K562 (cell line): ENCODE measurements around the gene TDRD12. TPM values are rescaled to one million over a fixed set of nuclear protein-coding genes. Genes with fewer than 3 reads are reported as not detected.

Source experiments
- ADNP ChIP-seq: fragments of 200-800 bp; sonication (Bioruptor generic); IDR thresholded peaks from 2 replicates; pipeline ENCODE4 v1.6.1; 2016; ENCODE audit warnings: missing genetic modification characterization, missing compliant biosample characterization
- EP300 ChIP-seq: IDR thresholded peaks from 2 replicates; pipeline ENCODE4 v1.6.1; 2012; ENCODE audit warnings: low read length, improper control_type of control experiment
- GATAD2A ChIP-seq: fragments of 450-650 bp; IDR thresholded peaks from 2 replicates; pipeline ENCODE4 v1.6.1; 2017
- HDAC1 ChIP-seq, 2 experiments: fragments of 450-650 bp; IDR thresholded peaks; 2 replicates each; pipeline ENCODE4 v1.6.1; 2016 to 2017; ENCODE audit warnings: inconsistent platforms in 1 of 2, mild to moderate bottlenecking in 1 of 2, moderate library complexity in 1 of 2
- HDAC8 ChIP-seq: fragments of 450-650 bp; IDR thresholded peaks from 2 replicates; pipeline ENCODE4 v1.6.1; 2016; ENCODE audit warnings: mild to moderate bottlenecking, missing genetic modification characterization, moderate library complexity, missing compliant biosample characterization
- HDGF ChIP-seq: fragments of 450-650 bp; IDR thresholded peaks from 2 replicates; pipeline ENCODE4 v1.6.1; 2016
- NCOA6 ChIP-seq: fragments of 450-650 bp; IDR thresholded peaks from 2 replicates; pipeline ENCODE4 v1.6.1; 2017; ENCODE audit warnings: mild to moderate bottlenecking
- PCBP2 ChIP-seq: fragments of 200-400 bp; formaldehyde crosslinking; IDR thresholded peaks from 2 replicates; pipeline ENCODE4 v1.6.1; 2018; ENCODE audit warnings: low read length, low read depth, mild to moderate bottlenecking, moderate library complexity; ENCODE audit not compliant: poor library complexity, severe bottlenecking
- PHF8 ChIP-seq: fragments of 200-600 bp; sonication (generic); IDR thresholded peaks from 2 replicates; pipeline ENCODE4 v1.6.1; 2012; ENCODE audit warnings: mixed run types, mild to moderate bottlenecking, inconsistent platforms, low read length, moderate library complexity, borderline replicate concordance
- POLR2A ChIP-seq: fragments of 450-650 bp; conservative IDR thresholded peaks from 2 replicates; pipeline ENCODE4 v1.6.1; 2016
- SIN3A ChIP-seq, 2 experiments: fragments of 150-350 bp in 1 of 2; IDR thresholded peaks; 2 replicates each; pipeline ENCODE4 v1.6.1; 2011 to 2016; ENCODE audit warnings: borderline replicate concordance in 2 of 2, low read depth in 2 of 2, low read length in 2 of 2, mild to moderate bottlenecking in 2 of 2, moderate library complexity in 2 of 2; ENCODE audit not compliant: control insufficient read depth in 1 of 2
- TCFL5 ChIP-seq: fragments of 250-450 bp; sonication (Bioruptor Pico); conservative IDR thresholded peaks from 2 replicates; pipeline ENCODE4 v1.6.1; 2021; ENCODE audit warnings: mild to moderate bottlenecking, moderate library complexity, matching md5 sums
- TGIF2 ChIP-seq: sonication (generic); formaldehyde crosslinking; IDR thresholded peaks from 2 replicates; pipeline ENCODE4 v1.8.1; 2022; ENCODE audit warnings: mild to moderate bottlenecking, missing genetic modification reagents, moderate library complexity
- THAP7 ChIP-seq: fragments of 250-450 bp; sonication (Bioruptor Pico); IDR thresholded peaks from 2 replicates; pipeline ENCODE4 v1.5.0; 2021
- UBTF ChIP-seq, 2 experiments: IDR thresholded peaks; 2 replicates each; pipeline ENCODE4 v1.6.1; 2012; ENCODE audit warnings: improper control_type of control experiment in 2 of 2, low read depth in 2 of 2, low read length in 2 of 2, borderline replicate concordance in 1 of 2
- ZC3H4 ChIP-seq: sonication (generic); formaldehyde crosslinking; IDR thresholded peaks from 2 replicates; pipeline ENCODE4 v1.9.0; 2021; ENCODE audit warnings: missing genetic modification reagents, borderline replicate concordance
- ZNF121 ChIP-seq: sonication (generic); formaldehyde crosslinking; conservative IDR thresholded peaks from 2 replicates; pipeline ENCODE4 v1.8.0; 2022; ENCODE audit warnings: missing genetic modification reagents
- ZNF224 ChIP-seq: sonication (generic); formaldehyde crosslinking; IDR thresholded peaks from 2 replicates; pipeline ENCODE4 v1.8.0; 2022; ENCODE audit warnings: mild to moderate bottlenecking, missing genetic modification reagents
- ZNF239 ChIP-seq: fragments of 250-450 bp; sonication (Bioruptor Pico); IDR thresholded peaks from 2 replicates; pipeline ENCODE4 v1.4.0; 2020; ENCODE audit warnings: mild to moderate bottlenecking
- polyA plus RNA-seq, 8 experiments: library from polyadenylated mRNA; depleted of rRNA in 4 of 8; stranded (reverse) in 5 of 8; unstranded in 3 of 8; fragments of >200 nt; fragmentation: Nextera tagmentation in 2 of 8; fragmentation: Illumina TruSeq in 1 of 8; extraction: Ambion mirVana in 2 of 8; extraction: Trizol in 1 of 8; gene quantifications; 2 replicates each; pipeline versions ENCODE4 v1.2.1 to v1.2.3, GENCODE V29; 2011 to 2014; ENCODE audit warnings: inconsistent platforms in 1 of 8, missing spikeins in 1 of 8
- total RNA-seq, 7 experiments: library from RNA; depleted of rRNA in 6 of 7; stranded (reverse); fragments of >200 nt in 6 of 7; fragmentation: Illumina TruSeq in 2 of 7; extraction: Trizol in 2 of 7; gene quantifications; 2 replicates each; pipeline versions ENCODE4 v1.2.1 to v1.2.3, GENCODE V29; 2011 to 2021; ENCODE audit warnings: low replicate concordance in 1 of 7
- TF ChIP-seq, protein P1 (sequence below), 2 experiments: fragments of 250-450 bp in 1 of 2; fragments of 450-650 bp in 1 of 2; sonication (Bioruptor Pico) in 1 of 2; IDR thresholded peaks; 2 replicates each; pipeline versions ENCODE4 v1.6.1 to v1.8.0; 2016 to 2021; ENCODE audit warnings: mild to moderate bottlenecking in 2 of 2, moderate library complexity in 2 of 2, missing compliant biosample characterization in 1 of 2, missing genetic modification characterization in 1 of 2
- TF ChIP-seq, protein P2 (sequence below): fragments of 450-650 bp; formaldehyde crosslinking; IDR thresholded peaks from 2 replicates; pipeline ENCODE4 v1.4.0; 2020; ENCODE audit warnings: mild to moderate bottlenecking, mixed read lengths
- TF ChIP-seq, protein P3 (sequence below): sonication (generic); formaldehyde crosslinking; IDR thresholded peaks from 2 replicates; pipeline ENCODE4 v1.8.1; 2022; ENCODE audit warnings: missing genetic modification reagents

TDRD12 gene
- total and polyA plus RNA-seq, 9 of the 15 experiments (the other 6 are each of a cell fraction or from before 2014, with no cell fraction given), result 0.03 TPM; not detected in 8

DNA sequence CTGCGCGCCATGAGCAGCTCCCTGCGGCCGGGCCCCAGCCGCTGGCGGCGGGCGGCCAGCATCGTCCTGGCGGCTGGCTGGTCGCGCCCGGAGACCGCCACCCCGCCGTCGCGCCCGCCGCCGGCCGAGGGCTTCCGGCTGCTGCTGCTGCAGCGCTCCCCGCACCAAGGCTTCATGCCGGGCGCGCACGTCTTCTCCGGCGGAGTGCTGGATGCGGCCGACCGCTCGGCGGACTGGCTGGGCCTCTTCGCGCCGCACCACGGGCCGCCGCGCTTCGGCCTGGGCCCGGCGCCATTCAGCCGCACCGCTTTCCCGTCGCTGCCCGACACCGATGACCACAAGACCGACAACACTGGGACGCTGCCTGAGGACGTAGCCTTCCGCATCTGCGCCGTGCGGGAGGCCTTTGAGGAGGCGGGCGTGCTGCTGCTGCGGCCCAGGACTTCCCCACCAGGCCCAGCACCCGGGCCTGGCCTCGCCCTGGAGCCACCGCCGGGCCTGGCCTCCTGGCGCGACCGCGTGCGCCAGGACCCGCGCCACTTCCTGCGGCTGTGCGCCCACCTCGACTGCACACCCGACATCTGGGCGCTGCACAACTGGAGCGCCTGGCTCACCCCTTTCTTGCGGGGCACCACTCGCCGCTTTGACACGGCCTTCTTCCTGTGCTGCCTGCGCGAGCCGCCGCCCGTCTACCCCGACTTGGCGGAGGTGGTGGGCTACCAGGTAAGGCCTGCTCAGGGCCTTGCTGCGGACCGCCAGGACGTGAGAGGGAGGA lies 27.4 kb upstream of the TDRD12 start (continued):
- peak in 1 of 2 experiments; percentile 5; a peak in 1 of 4 replicates for TF ChIP-seq SIN3A (IDR thresholded peaks at IDR 0.05; ENCODE audit: borderline replicate concordance in 2 of 2, control insufficient read depth in 1 of 2, low read depth in 2 of 2, low read length in 2 of 2)
- no peak for TF ChIP-seq EP300
- no peak for TF ChIP-seq ADNP (tag)
- peak; percentile 88 for TF ChIP-seq ZC3H4 (CRISPR knock-in tag)
- no peak for TF ChIP-seq HDGF
- TF ChIP-seq TGIF2, result peak; percentile 56; the same call in 1 of the 2 replicates
- no peak for TF ChIP-seq ZNF239 (CRISPR knock-in tag)
- TF ChIP-seq GATAD2A, result no peak
- TF ChIP-seq HDAC8 (tag), result no peak
- TF ChIP-seq THAP7 (CRISPR knock-in tag), result peak; percentile 40; the same call in 1 of the 2 replicates
- TF ChIP-seq TCFL5 (CRISPR knock-in tag), result no peak
- TF ChIP-seq ZNF224 (CRISPR knock-in tag), result 0 out of 2 replicates have a peak, but pooled peaks have one; percentile 21
- TF ChIP-seq, protein P1, sequence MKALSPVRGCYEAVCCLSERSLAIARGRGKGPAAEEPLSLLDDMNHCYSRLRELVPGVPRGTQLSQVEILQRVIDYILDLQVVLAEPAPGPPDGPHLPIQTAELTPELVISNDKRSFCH (CRISPR knock-in tag; IDR thresholded peaks at IDR 0.05), result no peak
- TF ChIP-seq, protein P1 (tag; IDR thresholded peaks at IDR 0.05), result no peak
- TF ChIP-seq, protein P2, sequence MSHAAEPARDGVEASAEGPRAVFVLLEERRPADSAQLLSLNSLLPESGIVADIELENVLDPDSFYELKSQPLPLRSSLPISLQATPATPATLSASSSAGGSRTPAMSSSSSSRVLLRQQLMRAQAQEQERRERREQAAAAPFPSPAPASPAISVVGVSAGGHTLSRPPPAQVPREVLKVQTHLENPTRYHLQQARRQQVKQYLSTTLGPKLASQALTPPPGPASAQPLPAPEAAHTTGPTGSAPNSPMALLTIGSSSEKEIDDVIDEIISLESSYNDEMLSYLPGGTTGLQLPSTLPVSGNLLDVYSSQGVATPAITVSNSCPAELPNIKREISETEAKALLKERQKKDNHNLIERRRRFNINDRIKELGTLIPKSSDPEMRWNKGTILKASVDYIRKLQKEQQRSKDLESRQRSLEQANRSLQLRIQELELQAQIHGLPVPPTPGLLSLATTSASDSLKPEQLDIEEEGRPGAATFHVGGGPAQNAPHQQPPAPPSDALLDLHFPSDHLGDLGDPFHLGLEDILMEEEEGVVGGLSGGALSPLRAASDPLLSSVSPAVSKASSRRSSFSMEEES (CRISPR knock-in tag), result no peak
- TF ChIP-seq POLR2A, result no peak
- TF ChIP-seq, protein P3, sequence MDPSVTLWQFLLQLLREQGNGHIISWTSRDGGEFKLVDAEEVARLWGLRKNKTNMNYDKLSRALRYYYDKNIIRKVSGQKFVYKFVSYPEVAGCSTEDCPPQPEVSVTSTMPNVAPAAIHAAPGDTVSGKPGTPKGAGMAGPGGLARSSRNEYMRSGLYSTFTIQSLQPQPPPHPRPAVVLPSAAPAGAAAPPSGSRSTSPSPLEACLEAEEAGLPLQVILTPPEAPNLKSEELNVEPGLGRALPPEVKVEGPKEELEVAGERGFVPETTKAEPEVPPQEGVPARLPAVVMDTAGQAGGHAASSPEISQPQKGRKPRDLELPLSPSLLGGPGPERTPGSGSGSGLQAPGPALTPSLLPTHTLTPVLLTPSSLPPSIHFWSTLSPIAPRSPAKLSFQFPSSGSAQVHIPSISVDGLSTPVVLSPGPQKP (CRISPR knock-in tag), result peak; percentile 65; the same call in 1 of the 2 replicates
- TF ChIP-seq NCOA6, result no peak
- TF ChIP-seq UBTF (IDR thresholded peaks at IDR 0.05; ENCODE audit: borderline replicate concordance in 1 of 2, low read depth in 2 of 2, low read length in 2 of 2), result peak; percentile 91 to 96; a peak in 3 of 4 replicates
- peak; percentile 73; the same call in 1 of the 2 replicates for TF ChIP-seq PHF8
- no peak for TF ChIP-seq PCBP2
- TF ChIP-seq HDAC1 (IDR thresholded peaks at IDR 0.05), result peak in 1 of 2 experiments; percentile 16; a peak in 1 of 4 replicates
- no peak for TF ChIP-seq ZNF121 (CRISPR knock-in tag)
